ENCODE results near the gene LPCAT2.

GRCh38 chr16:55634193-55634592 lies 125.3 kb downstream of the LPCAT2 start:
- TF ChIP-seq CTCF (IDR thresholded peaks at IDR 0.05) (no peak), EP300 (IDR thresholded peaks at IDR 0.05) (no peak), POLR2AphosphoS5 (IDR thresholded peaks at IDR 0.05) (no peak), POLR2A (IDR thresholded peaks at IDR 0.05) (no peak)
